ENCODE measurements around the gene TLR1. TPM values are rescaled to one million over a fixed set of nuclear protein-coding genes. Genes with fewer than 3 reads are reported as not detected.

TLR1 gene
- total RNA-seq = 10 to 100 TPM in 2 of 4 donors, 1 to 10 TPM in 2; 2.5 to 11.3 (median 10.3) TPM

- intact Hi-C loops (cut with DNase I) = no loop called here
- WGBS, 2 donors = 19 to 25% methylated on average over 7 of the region's 7 CpGs
- peak in 1 of 4 donors; percentile 49 for TF ChIP-seq POLR2A (IDR thresholded peaks at IDR 0.05)
- TF ChIP-seq CTCF (IDR thresholded peaks at IDR 0.05) = peak; percentile 41 to 82 (median 68)
- Histone ChIP-seq H3K4me3 (peak within 1 kb of the TSS; percentile 3 to 62 (median 35)), H3K4me1 (peaks cover 0 to 32% (median 9%) of the 10 kb centered on the region in 3 donors), H3K36me3 (peaks cover 0 to 12% (median 0%) of the 10 kb centered on the region in 3 donors), H3K9me3 (no peaks in the 10 kb centered on the region), H3K27me3 (no peaks in the 10 kb centered on the region), H3K27ac (peak within 1 kb of the TSS; percentile 59 to 88 (median 84))
- no peak for DNase-seq
Observed at GRCh38 chr4:38804654-38805295, at the start of gene TLR1. TSS of gene TLR1 (minus strand) at chr4:38804791. CDS start at chr4:38798831, 5,960 bp downstream.

GRCh38 chr4:38846015-38846414, 41.4 kb upstream of the TLR1 start:
- intact Hi-C loops (cut with DNase I) = no loop called here
- H3K36me3 ChIP-seq = no peaks in the 10 kb centered on the region

GRCh38 chr4:38842994-38843393, 38.4 kb upstream of the TLR1 start:
- intact Hi-C loops (cut with DNase I) = no loop called here
- no peak for DNase-seq
- H3K4me1 ChIP-seq = no peaks in the 10 kb centered on the region
- H3K27me3 ChIP-seq = no peaks in the 10 kb centered on the region
- WGBS, 2 donors = 72 to 93% methylated on average over 4 of the region's 4 CpGs
- H3K4me3 ChIP-seq = no peak overlapping the region
- no peak overlapping the region for H3K27ac ChIP-seq
- TF ChIP-seq CTCF (IDR thresholded peaks at IDR 0.05) = no peak
- TF ChIP-seq POLR2A (IDR thresholded peaks at IDR 0.05) = no peak
- H3K9me3 ChIP-seq = no peaks in the 10 kb centered on the region
- no peaks in the 10 kb centered on the region for H3K36me3 ChIP-seq

More at GRCh38 chr4:38846015-38846414, 41.4 kb upstream of the TLR1 start:
- 60 to 71% methylated on average over 2 to 3 of the region's 3 CpGs for WGBS, 2 donors
- H3K27ac ChIP-seq = no peak overlapping the region
- H3K9me3 ChIP-seq = no peaks in the 10 kb centered on the region
- TF ChIP-seq POLR2A (IDR thresholded peaks at IDR 0.05) = no peak
- TF ChIP-seq CTCF (IDR thresholded peaks at IDR 0.05) = no peak
- DNase-seq = no peak
- H3K4me3 ChIP-seq = no peak overlapping the region
- H3K27me3 ChIP-seq = no peaks in the 10 kb centered on the region
- H3K4me1 ChIP-seq = no peaks in the 10 kb centered on the region

GRCh38 chr4:38837849-38838248, 33.3 kb upstream of the TLR1 start:
- TF ChIP-seq CTCF (IDR thresholded peaks at IDR 0.05) (no peak), POLR2A (IDR thresholded peaks at IDR 0.05) (no peak)
- Histone ChIP-seq H3K9me3 (peaks cover 0 to 5% (median 0%) of the 10 kb centered on the region in 3 donors), H3K36me3 (no peaks in the 10 kb centered on the region), H3K27ac (no peak overlapping the region), H3K4me1 (no peaks in the 10 kb centered on the region), H3K27me3 (no peaks in the 10 kb centered on the region), H3K4me3 (no peak overlapping the region)
- 11 to 14% methylated on average over 2 of the region's 2 CpGs for WGBS, 2 donors
- DNase-seq = no peak
- intact Hi-C loops (cut with DNase I) = no loop called here

- Histone ChIP-seq H3K9me3 (peaks cover 0 to 5% (median 0%) of the 10 kb centered on the region in 3 donors), H3K27me3 (no peaks in the 10 kb centered on the region), H3K27ac (no peak overlapping the region), H3K4me1 (no peaks in the 10 kb centered on the region), H3K4me3 (no peak overlapping the region), H3K36me3 (no peaks in the 10 kb centered on the region)
- intact Hi-C loops (cut with DNase I) = no loop called here
- DNase-seq = no peak
- TF ChIP-seq POLR2A (IDR thresholded peaks at IDR 0.05) (no peak), CTCF (IDR thresholded peaks at IDR 0.05) (no peak)
Observed at GRCh38 chr4:38837334-38837733, 32.7 kb upstream of the TLR1 start.

Data from esophagus squamous epithelium (tissue), 5 donors.